HUES48 (cell line): ENCODE measurements around the gene CHD9NB.

ENCODE experiments used
- H3K27ac ChIP-seq: one replicate; pipeline ENCODE4 v1.7.0; 2013; ENCODE audit warnings: low read depth, low read length, inconsistent platforms
- H3K27me3 ChIP-seq: 2 replicates; pipeline ENCODE4 v1.6.1; 2013; ENCODE audit warnings: mild to moderate bottlenecking, low read length; ENCODE audit not compliant: control insufficient read depth, insufficient read depth
- H3K36me3 ChIP-seq: 2 replicates; pipeline ENCODE4 v1.6.1; 2013; ENCODE audit warnings: low read length; ENCODE audit not compliant: control insufficient read depth, insufficient read depth
- H3K4me1 ChIP-seq: 2 replicates; pipeline ENCODE4 v1.6.1; 2013; ENCODE audit warnings: mild to moderate bottlenecking, low read length; ENCODE audit not compliant: control insufficient read depth, insufficient read depth
- H3K4me3 ChIP-seq: 2 replicates; pipeline ENCODE4 v1.5.1; 2013; ENCODE audit warnings: mild to moderate bottlenecking, low read depth, low read length
- H3K9ac ChIP-seq: 2 replicates; pipeline ENCODE4 v1.6.1; 2013; ENCODE audit warnings: mild to moderate bottlenecking, low read depth, low read length, moderate library complexity
- H3K9me3 ChIP-seq: 2 replicates; pipeline ENCODE4 v1.6.1; 2013; ENCODE audit warnings: low read length; ENCODE audit not compliant: control insufficient read depth, insufficient read depth

Gene CHD9NB

DNA sequence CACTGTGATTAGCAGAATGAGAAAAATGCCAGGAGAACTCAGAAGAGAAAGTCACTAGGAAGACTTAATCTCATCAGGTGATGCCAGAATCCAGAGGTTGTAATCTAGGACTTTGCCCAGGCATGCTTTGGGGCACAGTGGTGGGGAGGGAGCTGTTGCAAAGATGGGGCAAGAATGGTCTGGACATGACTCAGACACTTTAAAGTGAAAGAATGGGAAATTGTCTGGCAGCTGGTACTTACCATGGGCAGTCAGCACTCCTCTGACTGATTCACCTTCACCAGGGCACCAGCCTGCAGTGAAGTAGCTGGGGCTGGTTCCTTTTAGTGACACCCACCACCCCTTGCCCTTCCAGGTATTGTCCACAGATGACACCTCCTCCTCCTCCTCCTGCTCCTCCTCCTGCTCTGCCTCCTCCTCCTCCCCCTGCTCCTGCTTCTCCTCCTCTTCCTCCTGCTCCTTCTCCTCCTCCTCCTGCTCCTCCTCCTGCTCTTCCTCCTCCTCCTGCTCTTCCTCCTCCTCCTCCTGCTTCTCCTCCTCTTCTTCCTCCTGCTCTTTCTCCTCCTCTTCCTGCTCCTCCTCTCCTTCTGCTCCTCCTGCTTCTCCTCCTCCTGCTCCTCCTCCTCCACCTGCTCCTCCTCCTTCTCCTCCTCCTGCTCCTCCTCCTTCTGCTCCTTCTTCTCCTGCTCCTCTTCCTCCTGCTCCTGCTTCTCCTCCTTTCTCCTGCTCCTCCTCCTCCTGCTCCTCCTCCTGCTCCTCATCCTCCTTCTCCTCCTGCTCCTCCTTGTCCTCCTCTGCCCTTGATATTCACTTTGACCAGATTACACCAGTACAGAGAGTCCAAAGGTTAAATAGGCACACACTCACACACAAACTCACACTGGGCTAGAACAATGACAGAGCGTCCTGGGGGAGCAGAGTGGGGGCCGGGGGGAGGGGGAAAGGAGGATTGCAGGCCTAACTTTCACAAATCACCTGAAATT, at the start of gene CHD9NB:
Gene CHD9NB (minus strand): TSS at position 379 of the 983 bp plus-strand sequence. CDS start 8,739 bp downstream, outside the sequence.
- Histone ChIP-seq H3K9ac (no peak within 1 kb of the TSS), H3K9me3 (no peaks in the 10 kb centered on the region), H3K27ac (no peak within 1 kb of the TSS), H3K4me1 (peaks cover 22% of the 10 kb centered on the region), H3K27me3 (no peaks in the 10 kb centered on the region), H3K36me3 (no peaks in the 10 kb centered on the region), H3K4me3 (no peak within 1 kb of the TSS)

DNA sequence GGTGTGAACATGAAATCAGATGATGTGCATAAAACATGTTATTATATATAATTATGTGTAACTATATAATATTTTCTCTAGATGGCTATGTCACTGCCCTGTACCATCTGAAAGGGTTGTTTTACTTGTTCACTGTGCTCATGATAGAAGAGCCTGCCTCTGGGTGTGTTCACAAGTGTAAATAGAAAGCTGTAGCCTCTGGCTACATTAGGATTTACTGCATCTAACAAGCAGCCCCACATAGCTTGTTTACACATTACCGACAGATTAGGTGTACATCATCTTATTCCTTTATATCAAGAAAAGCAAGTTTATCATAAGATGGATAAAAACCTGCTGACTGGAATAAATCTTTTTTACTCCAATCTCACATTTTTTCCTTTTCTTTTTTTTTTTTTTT, 48.2 kb upstream of the CHD9NB start:
- H3K36me3 ChIP-seq, result 0 out of 2 replicates have a peak, but pooled peaks cover 2% of the 10 kb centered on the region
- no peak overlapping the region for H3K27ac ChIP-seq

DNA sequence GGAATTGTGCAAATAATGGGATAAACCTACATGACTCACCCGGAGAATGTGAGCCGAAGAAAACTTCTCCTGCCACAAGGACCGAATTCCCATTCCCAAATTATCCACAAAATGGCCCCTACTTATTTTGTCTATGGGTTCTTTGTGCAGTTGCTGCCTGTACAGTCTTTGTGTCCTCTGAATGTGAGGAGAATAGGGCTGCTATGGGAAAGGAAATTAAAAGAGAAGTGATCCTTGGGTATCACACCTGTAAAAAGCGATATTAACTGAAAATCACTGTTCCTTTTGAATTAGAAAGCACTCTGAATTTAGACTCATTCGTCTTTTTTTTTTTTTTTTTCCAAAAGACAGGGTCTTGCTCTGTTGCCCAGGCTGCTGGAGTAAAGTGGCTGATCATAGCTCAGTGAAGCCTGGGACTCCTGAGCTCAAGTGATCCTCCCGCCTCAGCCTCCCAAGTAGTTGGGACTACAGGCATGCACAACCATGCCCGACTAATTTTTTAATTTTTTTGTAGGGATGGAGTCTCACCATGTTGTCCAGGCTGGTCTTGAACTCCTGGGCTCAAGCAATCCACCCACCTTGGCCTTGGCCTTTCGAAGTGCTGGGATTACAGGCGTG, 47.5 kb upstream of the CHD9NB start:
- peaks cover 30% of the 10 kb centered on the region for H3K4me1 ChIP-seq
- peak overlapping the region; percentile 56 for H3K4me3 ChIP-seq

More for the DNA sequence above, 48.2 kb upstream of the CHD9NB start:
- Histone ChIP-seq H3K9ac (no peak overlapping the region), H3K4me1 (peaks cover 30% of the 10 kb centered on the region), H3K4me3 (no peak overlapping the region), H3K9me3 (no peaks in the 10 kb centered on the region), H3K27me3 (no peaks in the 10 kb centered on the region)

DNA sequence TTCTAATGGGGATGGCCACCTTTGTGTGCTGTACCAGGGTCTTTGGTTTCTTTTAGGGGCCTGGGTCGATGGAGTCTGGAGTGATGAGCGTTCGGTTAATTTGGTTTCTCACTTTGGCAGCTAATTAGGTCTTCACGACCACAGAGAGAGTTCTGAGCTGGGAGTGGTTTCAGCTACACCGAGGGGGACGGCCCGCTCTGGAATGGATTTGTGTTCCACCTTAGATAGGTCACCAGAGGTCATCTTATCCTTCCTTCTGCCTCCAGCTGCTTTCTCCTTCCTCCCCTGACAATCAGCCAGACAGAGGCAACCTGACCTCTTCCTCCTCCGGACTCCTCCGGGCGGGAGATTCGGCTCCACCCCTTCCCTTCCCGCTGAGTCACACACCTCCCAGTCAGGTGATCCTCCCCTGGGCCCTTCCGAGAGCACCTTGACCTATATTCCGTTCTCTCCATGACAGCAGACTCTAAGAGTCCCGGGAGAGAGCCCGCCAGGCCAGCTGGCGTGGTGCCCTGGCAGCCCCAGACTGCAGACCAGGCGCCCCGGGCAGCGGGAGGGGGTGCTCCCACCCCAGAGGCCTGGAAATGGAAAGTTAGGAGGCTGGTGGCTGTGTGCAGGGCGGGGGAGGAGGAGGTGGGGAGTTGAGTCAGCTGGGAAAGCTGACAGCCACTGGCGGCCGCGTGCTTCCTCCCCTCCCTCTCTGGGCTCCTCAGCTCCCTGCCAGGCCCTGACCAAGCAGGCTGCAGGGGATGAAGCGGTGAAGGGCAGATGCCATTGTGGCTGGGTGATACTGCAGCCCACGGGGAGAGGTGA, 46.8 kb upstream of the CHD9NB start:
- H3K9ac ChIP-seq, result peak overlapping the region; percentile 74
- 0 out of 2 replicates have a peak, but pooled peaks cover 2% of the 10 kb centered on the region for H3K36me3 ChIP-seq
- no peaks in the 10 kb centered on the region for H3K9me3 ChIP-seq
- H3K4me3 ChIP-seq, result peak overlapping the region; percentile 56
- H3K4me1 ChIP-seq, result peaks cover 30% of the 10 kb centered on the region
- no peaks in the 10 kb centered on the region for H3K27me3 ChIP-seq
- H3K27ac ChIP-seq, result peak overlapping the region; percentile 98

More for the DNA sequence above, 47.5 kb upstream of the CHD9NB start:
- no peaks in the 10 kb centered on the region for H3K27me3 ChIP-seq
- peak overlapping the region; percentile 1 for H3K9ac ChIP-seq
- H3K27ac ChIP-seq, result peak overlapping the region; percentile 98
- 0 out of 2 replicates have a peak, but pooled peaks cover 2% of the 10 kb centered on the region for H3K36me3 ChIP-seq
- no peaks in the 10 kb centered on the region for H3K9me3 ChIP-seq

DNA sequence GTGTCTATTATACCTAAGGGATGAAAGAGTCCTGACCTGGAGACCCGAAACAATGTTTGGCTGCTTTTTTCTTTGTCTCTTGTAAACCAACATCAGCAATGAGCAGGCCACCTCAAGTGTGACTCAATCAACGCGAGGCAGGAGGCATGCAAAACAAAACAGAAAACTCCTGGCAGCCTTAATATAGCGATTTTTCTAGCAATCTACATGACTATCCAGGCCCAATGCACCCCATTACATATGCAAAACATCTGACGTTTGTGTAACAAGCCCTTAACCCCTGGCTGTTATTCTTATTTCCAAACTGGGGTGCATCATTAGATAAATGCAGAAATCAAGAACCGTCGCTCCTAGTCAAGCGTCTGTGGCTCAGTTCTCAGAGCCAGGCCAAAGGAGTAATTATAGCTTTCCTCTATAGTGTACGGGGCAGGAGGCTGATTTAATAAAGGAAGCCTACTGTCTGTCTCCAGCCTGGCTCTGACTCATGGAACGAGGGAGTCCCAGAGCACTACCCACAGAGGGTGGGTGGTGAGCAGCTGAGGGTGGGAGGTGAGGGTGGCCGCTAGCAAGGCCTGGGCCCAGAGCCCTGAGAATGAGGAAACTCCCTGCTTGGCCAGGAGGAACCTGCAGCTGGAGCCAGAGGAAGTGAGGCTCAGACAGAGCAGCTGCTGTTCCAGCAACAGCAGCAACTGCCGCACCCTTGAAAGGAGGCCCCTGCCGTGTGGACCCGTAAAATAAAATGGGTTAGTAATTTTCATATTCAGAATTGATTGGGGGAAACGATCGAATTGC, 46.0 kb upstream of the CHD9NB start:
- H3K4me1 ChIP-seq, result peaks cover 28% of the 10 kb centered on the region
- H3K27ac ChIP-seq, result peak overlapping the region; percentile 98
- peak overlapping the region; percentile 74 for H3K9ac ChIP-seq
- no peaks in the 10 kb centered on the region for H3K9me3 ChIP-seq
- no peaks in the 10 kb centered on the region for H3K27me3 ChIP-seq
- 0 out of 2 replicates have a peak, but pooled peaks cover 2% of the 10 kb centered on the region for H3K36me3 ChIP-seq
- H3K4me3 ChIP-seq, result peak overlapping the region; percentile 56

DNA sequence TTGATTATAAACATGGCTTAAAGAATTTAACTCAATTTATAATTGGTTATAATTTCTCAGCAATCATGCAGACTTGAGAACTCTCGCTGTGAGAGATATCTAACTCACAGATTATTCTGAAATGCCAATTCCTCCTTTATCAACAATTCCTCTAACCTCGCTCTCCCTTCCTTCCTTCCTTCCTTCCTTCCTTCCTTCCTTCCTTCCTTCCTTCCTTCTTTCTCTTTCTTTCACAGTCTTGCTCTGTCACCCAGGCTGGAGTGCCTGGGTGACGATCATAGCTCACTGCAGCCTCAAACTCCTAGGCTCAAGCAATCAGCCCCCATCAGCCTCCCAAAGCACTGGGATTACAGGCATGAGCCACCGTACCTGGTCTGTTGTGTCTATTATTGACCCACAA, 44.5 kb upstream of the CHD9NB start:
- Histone ChIP-seq H3K27me3 (no peaks in the 10 kb centered on the region), H3K4me1 (peaks cover 34% of the 10 kb centered on the region), H3K9me3 (no peaks in the 10 kb centered on the region), H3K36me3 (0 out of 2 replicates have a peak, but pooled peaks cover 2% of the 10 kb centered on the region), H3K27ac (no peak overlapping the region), H3K9ac (no peak overlapping the region), H3K4me3 (no peak overlapping the region)

DNA sequence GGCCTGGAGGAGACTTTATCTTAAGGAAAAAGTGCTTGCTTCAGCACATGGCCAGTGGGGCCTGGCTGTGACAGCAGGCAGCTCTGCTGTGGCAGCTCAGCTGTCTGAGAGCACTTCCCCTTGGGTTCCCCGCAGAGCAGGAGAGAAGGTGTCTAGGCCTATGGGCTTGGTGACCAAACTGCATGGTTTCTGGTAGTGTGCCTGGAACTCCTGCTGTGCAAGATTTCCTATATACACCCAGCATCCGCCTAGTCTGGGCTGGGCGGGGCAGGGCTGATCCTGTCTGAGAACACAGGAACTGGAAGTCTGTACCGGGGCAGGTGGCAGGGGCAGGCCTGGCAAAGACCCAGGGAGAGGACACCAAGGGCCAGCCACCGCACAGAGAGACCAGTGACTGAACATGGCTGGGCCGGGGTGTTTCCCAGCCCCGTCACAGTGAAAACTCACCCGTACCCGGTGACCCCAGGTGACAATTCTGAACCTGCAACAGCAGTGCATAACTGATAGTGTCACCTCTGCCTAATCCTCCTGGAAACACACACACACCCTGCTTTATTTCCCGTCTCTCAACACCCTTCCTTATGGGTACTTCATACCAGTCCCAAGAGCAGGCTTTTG, 41.4 kb upstream of the CHD9NB start:
- Histone ChIP-seq H3K27me3 (no peaks in the 10 kb centered on the region), H3K9ac (no peak overlapping the region; the same call in 1 of the 2 replicates), H3K36me3 (0 out of 2 replicates have a peak, but pooled peaks cover 2% of the 10 kb centered on the region), H3K9me3 (no peaks in the 10 kb centered on the region), H3K4me3 (no peak overlapping the region), H3K4me1 (peaks cover 53% of the 10 kb centered on the region), H3K27ac (no peak overlapping the region)

DNA sequence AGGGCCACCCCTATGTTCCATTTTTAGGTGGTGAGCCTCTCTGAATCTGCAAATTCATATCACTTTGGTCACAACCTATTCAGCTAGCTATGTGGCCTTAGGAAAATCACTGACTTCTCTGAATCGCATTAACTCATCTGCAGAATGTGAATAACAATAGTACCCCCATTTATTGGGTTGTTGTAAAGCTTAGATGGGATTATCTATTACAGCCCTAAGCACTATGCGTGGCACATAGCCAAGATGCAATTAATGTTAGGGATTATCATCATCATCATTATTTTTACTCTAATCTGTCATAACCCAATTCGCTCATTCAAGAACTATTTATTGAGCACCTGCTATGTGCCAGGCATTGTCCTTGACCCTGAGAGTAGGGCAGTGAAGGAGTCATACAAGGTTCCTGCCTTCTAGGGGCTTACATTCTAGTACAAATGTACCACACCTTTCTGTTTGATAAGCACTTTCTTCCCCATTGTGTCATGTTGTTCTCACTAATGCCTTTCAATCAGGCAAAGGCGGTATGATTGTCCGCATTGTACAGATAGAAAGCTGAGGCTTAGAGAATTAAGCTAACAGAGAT, 40.6 kb upstream of the CHD9NB start:
- no peak overlapping the region for H3K27ac ChIP-seq
- 0 out of 2 replicates have a peak, but pooled peaks cover 2% of the 10 kb centered on the region for H3K36me3 ChIP-seq
- peaks cover 44% of the 10 kb centered on the region for H3K4me1 ChIP-seq
- no peaks in the 10 kb centered on the region for H3K27me3 ChIP-seq
- no peaks in the 10 kb centered on the region for H3K9me3 ChIP-seq
- H3K9ac ChIP-seq, result no peak overlapping the region
- H3K4me3 ChIP-seq, result no peak overlapping the region

DNA sequence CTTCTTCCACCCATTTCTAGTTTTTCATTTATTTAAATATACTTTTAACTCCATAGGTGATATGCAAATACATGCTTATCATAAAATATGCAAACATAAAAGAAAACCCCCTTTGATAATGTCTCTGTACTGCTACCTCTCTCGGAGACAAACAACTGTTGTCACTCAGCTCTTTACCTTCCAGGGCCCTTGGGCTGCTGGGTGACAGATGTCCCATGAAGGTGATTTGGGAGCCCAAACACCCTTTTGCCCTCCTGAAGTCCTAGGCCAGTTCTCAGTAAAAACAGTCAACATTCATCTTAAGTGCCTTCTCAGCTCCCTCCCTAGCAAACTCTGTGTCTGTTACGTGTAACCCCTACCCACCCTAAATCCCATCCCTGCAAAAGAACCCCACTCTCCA, 39.6 kb upstream of the CHD9NB start:
- peaks cover 41% of the 10 kb centered on the region for H3K4me1 ChIP-seq
- no peaks in the 10 kb centered on the region for H3K27me3 ChIP-seq
- 0 out of 2 replicates have a peak, but pooled peaks cover 2% of the 10 kb centered on the region for H3K36me3 ChIP-seq
- 0 out of 2 replicates have a peak overlapping the region, but pooled peaks have one; percentile 24 for H3K4me3 ChIP-seq
- no peak overlapping the region for H3K9ac ChIP-seq
- no peaks in the 10 kb centered on the region for H3K9me3 ChIP-seq
- peak overlapping the region; percentile 93 for H3K27ac ChIP-seq
